Hypothalamus (tissue), 51 donors: ENCODE results near the gene ANKRD18B.
"Not testable (repeated sequence)": the region's sequence is repeated elsewhere in the genome, so short reads cannot be mapped to it uniquely, and the experiment has no call there.

Experiments
- DNase-seq, 51 donors: peaks; one replicate each; lab custom pipeline; 2025; lab: John Stamatoyannopoulos, UW

ANKRD18B gene

DNA sequence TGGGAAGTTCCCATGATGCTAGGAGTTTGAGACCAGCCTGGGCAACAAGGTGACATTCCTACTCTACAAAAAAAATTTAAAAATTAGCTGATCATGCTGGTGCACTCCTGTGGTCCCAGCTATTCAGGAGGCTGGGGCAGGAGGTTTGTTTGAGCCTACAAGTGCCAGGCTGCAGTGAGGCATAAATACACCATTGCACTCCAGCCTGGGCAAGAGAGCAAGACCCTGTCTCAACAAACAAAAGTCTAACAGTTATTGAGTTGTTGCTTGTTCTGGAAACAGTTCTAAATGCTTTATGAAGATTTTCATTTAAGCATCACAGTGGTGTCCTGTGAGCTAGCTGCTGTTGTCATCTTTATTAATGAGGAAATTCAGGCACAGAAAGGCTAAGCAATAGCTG lies 4.0 kb downstream of the ANKRD18B start:
- not testable (repeated sequence) for DNase-seq

DNA sequence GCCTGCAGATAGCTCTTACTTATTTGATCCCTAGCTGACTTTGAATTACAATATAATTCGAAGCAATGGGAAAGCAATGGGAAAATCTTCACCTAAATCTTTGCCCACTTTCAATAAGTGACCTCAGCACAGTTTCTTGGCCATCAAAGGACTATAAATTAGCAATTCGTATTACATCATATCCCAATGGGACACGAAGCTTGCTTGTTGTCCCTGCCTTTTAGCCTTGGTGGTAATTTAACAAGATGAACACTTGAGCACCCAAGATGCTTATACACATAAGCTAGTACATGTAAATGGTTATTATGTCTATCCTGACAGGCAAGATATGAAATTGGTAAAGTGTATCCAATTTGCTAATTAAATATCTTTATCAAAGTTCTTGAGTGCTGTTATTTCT lies 9.9 kb downstream of the ANKRD18B start:
- DNase-seq = not testable (repeated sequence)

DNA sequence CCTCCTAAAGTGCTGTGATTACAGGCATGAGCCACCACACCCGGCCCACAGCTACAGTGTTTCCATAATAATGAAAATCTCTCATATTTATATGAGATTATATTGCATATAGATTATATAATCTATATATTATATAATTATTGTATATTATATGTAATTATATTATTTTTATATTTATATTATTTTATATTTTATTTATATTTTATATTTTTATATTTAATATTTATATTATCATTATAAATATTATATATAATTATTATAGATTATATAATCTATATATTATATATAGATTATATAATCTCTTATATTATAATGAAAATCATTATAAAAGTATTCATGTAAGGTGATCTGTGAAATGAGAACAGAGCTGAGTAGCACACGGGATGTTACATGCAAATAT lies 11.5 kb downstream of the ANKRD18B start:
- no peak for DNase-seq

DNA sequence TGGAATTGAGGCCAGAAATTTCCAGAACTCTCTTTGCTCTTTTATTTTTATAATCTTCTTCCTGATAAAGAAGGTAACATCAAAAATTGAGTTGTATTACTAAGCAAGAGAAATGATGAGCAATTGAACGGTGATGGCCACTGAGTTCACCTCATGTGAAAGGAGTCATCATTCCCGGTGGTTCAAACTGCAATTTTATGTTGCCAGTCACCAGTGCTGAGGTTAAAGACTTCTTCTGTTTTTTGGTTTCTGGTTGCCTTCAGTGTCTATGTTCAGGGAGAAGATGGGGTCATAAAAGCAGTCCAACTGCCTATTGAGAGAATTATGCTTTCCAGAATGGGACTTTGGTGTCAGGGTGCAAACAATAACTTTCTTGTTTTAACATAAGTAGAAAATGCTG lies 19.4 kb downstream of the ANKRD18B start:
- DNase-seq = not testable (repeated sequence)

GRCh38 chr9:33545715-33546114 lies 21.7 kb downstream of the ANKRD18B start:
- not testable (repeated sequence) for DNase-seq

DNA sequence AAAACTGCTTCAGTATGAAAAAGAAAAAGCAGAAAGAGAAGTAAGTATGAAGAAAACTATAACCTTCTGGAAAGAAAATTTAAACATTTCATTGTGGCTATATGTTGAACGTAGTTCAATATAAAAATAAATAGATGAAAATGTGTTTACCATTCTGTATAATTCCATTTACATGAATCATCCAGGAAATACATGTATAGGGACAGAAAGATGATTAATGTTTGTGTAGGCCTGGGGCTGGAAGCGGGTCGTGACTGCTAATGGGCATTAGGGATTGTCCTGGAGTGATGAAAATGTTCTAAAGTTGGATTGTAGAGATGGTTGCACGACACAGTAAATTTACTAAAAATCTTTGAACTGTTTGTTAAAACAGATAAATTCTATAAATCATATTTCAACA lies 24.8 kb downstream of the ANKRD18B start:
- not testable (repeated sequence) for DNase-seq

GRCh38 chr9:33549418-33549817 lies 25.4 kb downstream of the ANKRD18B start:
- not testable (repeated sequence) for DNase-seq

DNA sequence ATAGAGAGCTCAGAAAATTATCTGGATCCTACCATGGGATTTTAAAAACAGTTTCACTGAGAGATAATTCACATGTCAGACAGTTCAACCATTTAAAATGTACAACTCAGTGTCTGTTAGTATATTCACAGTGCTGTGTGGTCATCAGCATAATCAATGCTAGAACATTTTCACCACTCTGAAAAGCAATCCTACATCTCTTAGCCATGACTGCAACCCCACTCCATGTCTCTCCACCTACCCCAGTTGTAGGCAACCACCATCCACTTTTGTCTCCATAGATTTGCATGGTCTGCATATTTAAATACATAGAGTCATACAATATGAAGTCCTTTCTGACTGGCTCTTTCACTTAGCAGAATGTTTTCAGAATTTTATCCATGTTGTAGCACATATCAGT lies 27.1 kb downstream of the ANKRD18B start:
- DNase-seq = not testable (repeated sequence)

DNA sequence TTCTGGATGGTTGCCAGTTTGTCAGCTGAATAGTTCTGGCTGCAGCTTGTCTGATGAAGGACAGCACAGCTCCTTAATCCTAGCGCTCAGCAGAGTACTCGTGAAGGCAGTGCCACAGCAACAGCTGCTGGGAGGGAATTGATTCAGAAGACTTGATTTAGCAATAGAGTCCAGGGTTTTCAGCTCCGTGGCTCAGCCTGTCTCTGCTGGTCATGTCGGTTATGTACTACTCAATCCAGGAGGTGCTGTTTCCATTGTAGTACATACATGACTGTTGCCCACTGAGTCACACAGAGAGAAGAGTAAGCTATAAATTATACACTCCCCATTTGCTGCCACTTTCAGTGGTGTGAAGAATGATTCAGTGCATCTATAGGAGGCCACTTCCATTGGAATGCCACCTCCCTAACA lies 28.3 kb downstream of the ANKRD18B start:
- peak in 2 of 51 donors; percentile 0 to 1 for DNase-seq

- not testable (repeated sequence) for DNase-seq
Measured at GRCh38 chr9:33560217-33560616, 36.2 kb downstream of the ANKRD18B start.

DNA sequence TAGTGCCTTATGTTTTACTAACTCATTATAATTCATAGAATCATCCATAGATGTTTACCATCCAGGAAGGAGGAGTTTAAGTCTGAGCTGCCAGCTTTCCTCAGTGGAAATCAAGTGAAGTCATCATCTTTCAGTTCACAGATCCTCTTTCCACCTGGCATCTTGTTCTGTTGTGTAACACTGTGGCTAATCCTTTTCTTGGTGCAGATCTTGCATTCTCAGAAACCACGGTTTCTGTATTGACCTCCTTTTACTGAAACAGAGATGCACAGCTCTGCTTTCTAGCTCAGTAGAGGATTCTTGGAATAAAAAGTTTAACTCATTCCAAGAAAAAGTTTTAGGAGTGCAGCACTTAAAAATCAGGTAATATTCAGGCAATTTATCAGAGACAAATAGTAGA lies 38.1 kb downstream of the ANKRD18B start:
- DNase-seq = not testable (repeated sequence)

- not testable (repeated sequence) for DNase-seq
Measured at GRCh38 chr9:33567776-33568175, 43.7 kb downstream of the ANKRD18B start.

- not testable (repeated sequence) for DNase-seq
Measured at GRCh38 chr9:33577786-33578185, 53.7 kb downstream of the ANKRD18B start.

DNA sequence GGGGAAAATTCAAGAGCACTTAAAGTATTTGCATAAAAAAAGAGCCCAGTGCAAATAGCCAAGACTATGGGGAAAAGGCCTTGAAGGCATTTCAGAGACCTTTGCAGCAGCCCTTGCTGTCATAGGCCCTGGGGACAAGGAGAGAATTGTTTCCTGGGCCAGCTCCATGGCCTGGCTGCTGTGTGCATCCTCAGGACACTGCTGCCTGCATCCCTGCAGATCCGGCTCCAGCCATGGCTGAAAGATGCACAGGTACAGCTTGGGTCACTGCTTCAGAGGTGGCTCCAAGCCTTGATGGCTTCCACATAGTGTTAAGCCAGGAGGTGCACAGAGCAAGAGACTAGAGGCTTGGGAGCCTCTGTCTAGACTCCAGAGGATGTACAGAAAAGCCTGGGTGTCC lies 55.9 kb downstream of the ANKRD18B start:
- not testable (repeated sequence) for DNase-seq

DNA sequence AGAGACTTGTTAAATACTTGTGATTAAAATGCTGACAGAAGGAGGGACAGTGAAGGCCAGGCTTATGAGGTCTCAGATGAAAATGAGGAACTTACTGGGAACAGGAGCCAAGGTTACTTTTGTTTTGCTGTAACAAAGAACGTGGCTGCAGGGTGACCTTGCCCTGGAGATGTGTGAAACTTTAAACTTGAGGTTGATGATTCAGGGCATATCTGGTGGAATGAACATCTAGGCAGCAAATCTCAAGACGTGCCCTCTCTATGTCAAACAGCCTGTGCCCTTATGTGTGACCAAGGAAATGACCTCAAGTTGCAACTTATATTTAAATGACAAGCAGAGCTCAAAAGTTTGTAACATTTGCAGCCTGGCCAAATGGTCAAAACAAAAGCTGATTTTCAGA lies 58.6 kb downstream of the ANKRD18B start:
- not testable (repeated sequence) for DNase-seq

DNA sequence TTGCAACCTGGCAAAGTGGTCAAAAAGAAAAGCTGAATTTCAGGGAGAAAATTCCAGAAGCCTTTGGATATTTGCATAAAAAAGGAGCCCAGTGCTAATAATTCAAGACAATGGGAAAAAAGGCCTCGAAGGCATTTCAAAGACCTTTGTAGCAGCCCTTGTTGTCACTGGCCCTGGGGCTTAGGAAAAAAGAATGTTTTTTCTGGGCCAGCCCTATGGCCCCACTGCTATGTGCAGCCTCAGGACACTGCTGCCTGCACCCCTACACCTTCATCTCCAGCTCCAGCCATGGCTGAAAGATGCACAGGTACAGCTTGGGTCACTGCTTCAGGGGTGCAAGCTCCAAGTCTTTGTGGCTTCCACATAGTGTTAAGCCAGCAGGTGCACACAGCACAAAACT lies 62.1 kb downstream of the ANKRD18B start:
- not testable (repeated sequence) for DNase-seq

- not testable (repeated sequence) for DNase-seq
Measured at GRCh38 chr9:33587799-33588198, 63.7 kb downstream of the ANKRD18B start.

DNA sequence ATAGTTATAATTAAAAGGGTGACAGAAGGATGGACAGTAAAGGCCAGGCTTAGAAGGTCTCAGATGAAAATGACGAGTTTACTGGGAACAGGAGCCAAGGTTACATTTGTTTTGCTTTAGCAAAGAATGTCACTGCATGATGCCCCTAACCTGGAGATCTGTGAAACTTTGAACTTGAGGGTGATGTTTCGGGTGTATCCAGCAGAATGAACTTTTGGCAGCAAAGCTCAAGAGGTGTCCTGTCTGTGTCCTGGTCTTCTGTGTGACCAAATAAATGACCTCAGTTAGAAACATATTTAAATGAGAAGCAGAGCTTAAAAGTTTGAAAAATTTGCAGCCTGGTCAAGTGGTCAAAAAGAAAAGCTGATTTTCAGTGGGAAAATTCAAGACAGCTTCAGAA lies 64.8 kb downstream of the ANKRD18B start:
- DNase-seq = not testable (repeated sequence)

GRCh38 chr9:33590857-33591256 lies 66.8 kb downstream of the ANKRD18B start:
- DNase-seq = not testable (repeated sequence)

GRCh38 chr9:33596974-33597373 lies 72.9 kb downstream of the ANKRD18B start:
- DNase-seq = not testable (repeated sequence)

DNA sequence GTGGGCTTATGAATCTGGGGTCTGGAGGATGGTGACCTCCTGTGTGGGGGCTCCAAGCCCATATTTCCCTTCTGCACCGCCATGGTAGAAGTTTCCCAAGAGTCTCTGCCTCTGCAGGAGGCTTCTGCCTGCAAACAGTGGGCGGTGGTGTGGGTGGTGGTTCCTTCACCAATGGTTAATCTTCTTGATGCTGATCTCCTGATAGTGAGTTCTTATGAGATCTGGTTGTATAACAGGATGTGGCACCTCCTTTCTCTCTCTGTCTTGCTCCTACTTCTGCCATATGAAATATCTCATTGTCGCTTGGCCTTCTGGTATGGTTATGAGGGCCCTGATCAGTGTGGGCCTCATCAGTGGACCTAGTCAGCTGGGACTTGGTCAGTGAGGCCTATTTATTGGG lies 73.3 kb downstream of the ANKRD18B start:
- not testable (repeated sequence) for DNase-seq

- DNase-seq = not testable (repeated sequence)
Measured at GRCh38 chr9:33598796-33599379, 74.8 kb downstream of the ANKRD18B start.

DNA sequence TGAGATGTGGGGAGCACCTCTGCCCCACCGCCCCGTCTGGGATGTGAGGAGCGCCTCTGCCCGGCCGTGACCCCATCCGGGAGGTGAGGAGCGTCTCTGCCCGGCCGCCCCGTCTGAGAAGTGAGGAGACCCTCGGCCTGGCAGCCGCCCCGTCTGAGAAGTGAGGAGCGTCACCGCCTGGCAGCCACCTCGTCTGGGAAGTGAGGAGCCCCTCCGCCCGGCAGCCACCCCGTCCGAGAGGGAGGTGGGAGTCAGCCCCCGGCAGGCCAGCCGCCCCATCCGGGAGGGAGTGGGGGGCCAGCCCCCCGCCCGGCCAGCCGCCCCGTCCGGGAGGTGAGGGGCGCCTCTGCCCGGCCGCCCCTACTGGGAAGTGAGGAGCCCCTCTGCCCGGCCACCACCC lies 76.9 kb downstream of the ANKRD18B start:
- not testable (repeated sequence) for DNase-seq
